K562 (cell line): ENCODE results near the gene NUP210. TPM values are rescaled to one million over a fixed set of nuclear protein-coding genes. Genes with fewer than 3 reads are reported as not detected.
A peak's percentile ranks its signal among the peaks of the same experiment; 100 is the strongest.

Source experiments
- EWSR1 ChIP-seq: fragments of 450-650 bp; IDR thresholded peaks from 2 replicates; pipeline ENCODE4 v1.6.1; 2018; ENCODE audit warnings: borderline replicate concordance, mild to moderate bottlenecking, low read depth, moderate library complexity; ENCODE audit not compliant: partially characterized antibody
- POLR2B ChIP-seq: fragments of 450-650 bp; IDR thresholded peaks from 2 replicates; pipeline ENCODE4 v1.6.1; 2018; ENCODE audit warnings: low read depth; ENCODE audit not compliant: partially characterized antibody
- PRDM10 ChIP-seq: fragments of 450-650 bp; IDR thresholded peaks from 2 replicates; pipeline ENCODE4 v1.6.1; 2018; ENCODE audit not compliant: partially characterized antibody
- SUPT5H ChIP-seq: fragments of 450-650 bp; IDR thresholded peaks from 2 replicates; pipeline ENCODE4 v1.6.1; 2016
- polyA plus RNA-seq, 8 experiments: library from polyadenylated mRNA; depleted of rRNA in 4 of 8; stranded (reverse) in 5 of 8; unstranded in 3 of 8; fragments of >200 nt; fragmentation: Nextera tagmentation in 2 of 8; fragmentation: Illumina TruSeq in 1 of 8; extraction: Ambion mirVana in 2 of 8; extraction: Trizol in 1 of 8; gene quantifications; 2 replicates each; pipeline versions ENCODE4 v1.2.1 to v1.2.3, GENCODE V29; 2011 to 2014; ENCODE audit warnings: inconsistent platforms in 1 of 8, missing spikeins in 1 of 8
- total RNA-seq, 7 experiments: library from RNA; depleted of rRNA in 6 of 7; stranded (reverse); fragments of >200 nt in 6 of 7; fragmentation: Illumina TruSeq in 2 of 7; extraction: Trizol in 2 of 7; gene quantifications; 2 replicates each; pipeline versions ENCODE4 v1.2.1 to v1.2.3, GENCODE V29; 2011 to 2021; ENCODE audit warnings: low replicate concordance in 1 of 7
- TF ChIP-seq, protein P1 (sequence below), 2 experiments: fragments of 450-650 bp; IDR thresholded peaks; 2 replicates each; pipeline ENCODE4 v1.6.1; 2016; ENCODE audit warnings: mild to moderate bottlenecking in 2 of 2, borderline replicate concordance in 1 of 2, low read depth in 1 of 2, moderate library complexity in 1 of 2

The NUP210 gene
- total and polyA plus RNA-seq, 9 of the 15 experiments (the other 6 are each of a cell fraction or from before 2014, with no cell fraction given) = 1.2 to 138 (median 44.0) TPM

GRCh38 chr3:13411186-13411860 is 8.8 kb downstream of the NUP210 start (continued):
- TF ChIP-seq, protein P1, sequence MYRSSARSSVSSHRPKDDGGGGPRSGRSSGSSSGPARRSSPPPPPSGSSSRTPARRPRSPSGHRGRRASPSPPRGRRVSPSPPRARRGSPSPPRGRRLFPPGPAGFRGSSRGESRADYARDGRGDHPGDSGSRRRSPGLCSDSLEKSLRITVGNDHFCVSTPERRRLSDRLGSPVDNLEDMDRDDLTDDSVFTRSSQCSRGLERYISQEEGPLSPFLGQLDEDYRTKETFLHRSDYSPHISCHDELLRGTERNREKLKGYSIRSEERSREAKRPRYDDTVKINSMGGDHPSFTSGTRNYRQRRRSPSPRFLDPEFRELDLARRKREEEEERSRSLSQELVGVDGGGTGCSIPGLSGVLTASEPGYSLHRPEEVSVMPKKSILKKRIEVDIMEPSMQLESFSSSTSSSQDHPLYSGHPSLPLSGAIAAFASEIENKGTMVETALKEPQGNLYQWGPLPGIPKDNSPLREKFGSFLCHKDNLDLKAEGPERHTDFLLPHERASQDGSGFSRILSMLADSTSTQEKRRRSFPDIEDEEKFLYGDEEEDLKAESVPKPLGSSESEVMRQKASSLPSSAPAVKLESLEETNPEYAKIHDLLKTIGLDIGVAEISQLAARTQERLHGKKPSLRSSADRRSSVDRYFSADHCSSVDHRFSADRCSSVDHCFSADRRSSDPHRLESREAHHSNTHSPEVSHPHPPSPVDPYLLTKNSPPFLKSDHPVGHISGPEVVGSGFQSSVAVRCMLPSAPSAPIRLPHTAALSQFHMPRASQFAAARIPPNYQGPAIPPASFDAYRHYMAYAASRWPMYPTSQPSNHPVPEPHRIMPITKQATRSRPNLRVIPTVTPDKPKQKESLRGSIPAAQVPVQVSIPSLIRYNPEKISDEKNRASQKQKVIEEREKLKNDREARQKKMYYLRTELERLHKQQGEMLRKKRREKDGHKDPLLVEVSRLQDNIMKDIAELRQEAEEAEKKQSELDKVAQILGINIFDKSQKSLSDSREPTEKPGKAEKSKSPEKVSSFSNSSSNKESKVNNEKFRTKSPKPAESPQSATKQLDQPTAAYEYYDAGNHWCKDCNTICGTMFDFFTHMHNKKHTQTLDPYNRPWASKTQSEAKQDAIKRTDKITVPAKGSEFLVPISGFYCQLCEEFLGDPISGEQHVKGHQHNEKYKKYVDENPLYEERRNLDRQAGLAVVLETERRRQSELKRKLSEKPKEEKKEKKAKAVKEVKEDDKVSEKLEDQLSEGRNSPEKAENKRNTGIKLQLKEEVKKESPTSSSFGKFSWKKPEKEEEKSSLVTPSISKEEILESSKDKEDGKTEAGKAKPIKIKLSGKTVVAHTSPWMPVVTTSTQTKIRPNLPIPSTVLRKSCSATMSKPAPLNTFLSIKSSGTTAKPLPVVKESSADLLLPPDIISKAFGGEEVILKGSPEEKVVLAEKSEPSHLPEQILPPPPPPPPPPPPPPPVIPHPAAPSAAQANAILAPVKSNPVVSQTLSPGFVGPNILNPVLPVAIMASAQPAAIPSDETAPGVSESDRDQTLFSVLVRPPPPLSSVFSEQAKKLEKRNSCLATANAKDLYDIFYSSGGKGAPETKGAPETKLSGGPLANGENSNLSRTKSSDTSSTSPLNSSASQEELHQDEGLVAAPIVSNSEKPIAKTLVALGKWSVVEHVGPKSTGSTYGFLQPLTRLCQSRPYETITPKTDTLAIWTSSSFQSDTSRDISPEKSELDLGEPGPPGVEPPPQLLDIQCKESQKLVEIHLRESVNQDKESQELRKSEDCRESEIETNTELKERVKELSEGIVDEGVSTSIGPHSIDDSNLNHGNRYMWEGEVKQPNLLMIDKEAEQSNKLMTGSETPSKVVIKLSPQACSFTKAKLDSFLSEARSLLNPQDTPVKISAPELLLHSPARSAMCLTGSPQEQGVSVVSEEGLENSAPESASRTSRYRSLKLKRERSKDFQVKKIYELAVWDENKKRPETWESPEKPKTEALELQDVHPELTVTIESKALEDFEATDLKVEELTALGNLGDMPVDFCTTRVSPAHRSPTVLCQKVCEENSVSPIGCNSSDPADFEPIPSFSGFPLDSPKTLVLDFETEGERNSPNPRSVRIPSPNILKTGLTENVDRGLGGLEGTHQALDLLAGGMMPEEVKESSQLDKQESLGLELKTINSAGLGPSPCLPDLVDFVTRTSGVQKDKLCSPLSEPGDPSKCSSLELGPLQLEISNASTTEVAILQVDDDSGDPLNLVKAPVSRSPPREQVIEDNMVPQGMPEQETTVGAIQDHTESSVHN (IDR thresholded peaks at IDR 0.05; ENCODE audit: borderline replicate concordance in 1 of 2, low read depth in 1 of 2) = no peak
- TF ChIP-seq PRDM10 = no peak
- peak; percentile 32 for TF ChIP-seq POLR2B
- 0 out of 2 replicates have a peak, but pooled peaks have one; percentile 33 for TF ChIP-seq SUPT5H
- no peak for TF ChIP-seq EWSR1
